Measurements from ENCODE around the gene BLTP3B. TPM values are rescaled to one million over a fixed set of nuclear protein-coding genes. Genes with fewer than 3 reads are reported as not detected.

Gene BLTP3B
- polyA plus RNA-seq, 1 experiment, result 28.9 TPM

DNA sequence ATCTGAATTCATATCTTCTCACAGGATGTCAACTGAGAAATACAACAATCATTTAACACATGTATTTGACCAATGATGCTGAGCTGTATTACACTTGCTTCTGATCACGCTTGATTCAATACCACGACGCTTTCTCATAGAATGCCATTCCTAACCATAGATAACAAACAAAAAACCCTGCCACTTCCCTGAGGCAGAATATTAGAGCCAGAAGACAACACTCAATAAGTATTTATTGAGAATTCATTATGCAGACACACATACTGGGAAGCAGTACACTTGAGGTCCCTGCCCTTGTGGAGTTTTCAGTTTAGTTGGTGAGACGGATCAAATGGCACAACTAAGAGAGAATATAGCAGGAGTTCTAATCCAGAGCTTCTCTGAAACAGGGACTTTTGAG, 32.4 kb downstream of the BLTP3B start:
- POLR2A ChIA-PET, result no interaction called here
- H3K4me3 ChIP-seq (ENCODE audit: low read depth, low read length), result no peak overlapping the region
- CTCF ChIA-PET, result no interaction called here
- no peak for DNase-seq (ENCODE audit: low read depth, low spot score)
- TF ChIP-seq, protein P1, sequence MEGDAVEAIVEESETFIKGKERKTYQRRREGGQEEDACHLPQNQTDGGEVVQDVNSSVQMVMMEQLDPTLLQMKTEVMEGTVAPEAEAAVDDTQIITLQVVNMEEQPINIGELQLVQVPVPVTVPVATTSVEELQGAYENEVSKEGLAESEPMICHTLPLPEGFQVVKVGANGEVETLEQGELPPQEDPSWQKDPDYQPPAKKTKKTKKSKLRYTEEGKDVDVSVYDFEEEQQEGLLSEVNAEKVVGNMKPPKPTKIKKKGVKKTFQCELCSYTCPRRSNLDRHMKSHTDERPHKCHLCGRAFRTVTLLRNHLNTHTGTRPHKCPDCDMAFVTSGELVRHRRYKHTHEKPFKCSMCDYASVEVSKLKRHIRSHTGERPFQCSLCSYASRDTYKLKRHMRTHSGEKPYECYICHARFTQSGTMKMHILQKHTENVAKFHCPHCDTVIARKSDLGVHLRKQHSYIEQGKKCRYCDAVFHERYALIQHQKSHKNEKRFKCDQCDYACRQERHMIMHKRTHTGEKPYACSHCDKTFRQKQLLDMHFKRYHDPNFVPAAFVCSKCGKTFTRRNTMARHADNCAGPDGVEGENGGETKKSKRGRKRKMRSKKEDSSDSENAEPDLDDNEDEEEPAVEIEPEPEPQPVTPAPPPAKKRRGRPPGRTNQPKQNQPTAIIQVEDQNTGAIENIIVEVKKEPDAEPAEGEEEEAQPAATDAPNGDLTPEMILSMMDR (IDR thresholded peaks at IDR 0.05; ENCODE audit: low read depth, low read length), result no peak
- H3K27me3 ChIP-seq (ENCODE audit: control insufficient read depth, insufficient read depth, low read length), result no peaks in the 10 kb centered on the region
- no peak overlapping the region for H3K27ac ChIP-seq (ENCODE audit: low read depth, low read length)
- peaks cover 4% of the 10 kb centered on the region; the same call in 1 of the 2 replicates for H3K9me3 ChIP-seq (ENCODE audit: control insufficient read depth, insufficient read depth, low read length)

DNA sequence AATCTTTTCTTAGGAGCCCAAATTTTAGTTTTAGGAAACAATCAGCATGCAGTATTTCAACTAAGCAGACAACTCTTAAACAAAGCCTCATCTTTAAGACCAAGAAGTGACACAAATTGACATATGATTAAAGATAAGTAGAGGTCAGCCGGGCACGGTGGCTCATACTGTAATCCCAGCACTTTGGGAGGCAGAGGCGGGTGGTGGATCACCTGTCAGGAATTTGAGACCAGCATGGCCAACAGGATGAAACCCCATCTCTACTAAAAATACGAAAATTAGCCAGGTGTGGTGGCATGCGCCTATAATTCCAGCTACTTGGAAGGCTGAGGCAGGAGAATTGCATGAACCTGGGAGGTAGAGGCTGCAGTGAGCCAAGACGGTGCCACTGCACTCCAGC, 35.8 kb downstream of the BLTP3B start:
- ChIA-PET CTCF (interaction anchor here (0.7 kb wide), 1 partner anchor 71 kb away, joined by 3 read pairs; no protein-coding TSS in a partner anchor), POLR2A (no interaction called here)
- Histone ChIP-seq H3K27ac (ENCODE audit: low read depth, low read length) (no peak overlapping the region), H3K4me3 (ENCODE audit: low read depth, low read length) (no peak overlapping the region), H3K9me3 (ENCODE audit: control insufficient read depth, insufficient read depth, low read length) (peaks cover 4% of the 10 kb centered on the region; the same call in 1 of the 2 replicates), H3K27me3 (ENCODE audit: control insufficient read depth, insufficient read depth, low read length) (no peaks in the 10 kb centered on the region)
- no peak for DNase-seq (ENCODE audit: low read depth, low spot score)
- TF ChIP-seq, protein P1 (IDR thresholded peaks at IDR 0.05; ENCODE audit: low read depth, low read length), result no peak

DNA sequence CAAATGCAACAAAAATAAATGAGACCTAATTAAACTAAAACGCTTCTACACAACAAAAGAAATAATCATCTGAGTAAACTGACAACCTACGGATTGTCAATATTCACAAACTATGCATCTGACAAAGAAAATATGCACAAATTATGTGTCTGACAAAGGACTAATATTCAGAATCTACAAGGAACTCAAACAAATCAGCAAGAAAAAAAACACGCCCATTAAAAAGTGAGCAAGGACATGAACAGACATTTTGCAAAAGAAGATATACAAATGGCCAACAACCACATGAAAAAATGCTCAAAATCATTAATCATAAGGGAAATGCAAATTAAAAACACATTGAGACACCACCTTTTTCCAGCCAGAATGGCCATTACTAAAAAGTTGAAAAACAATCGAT, 37.0 kb downstream of the BLTP3B start:
- CTCF ChIA-PET, result no interaction called here
- peaks cover 4% of the 10 kb centered on the region; the same call in 1 of the 2 replicates for H3K9me3 ChIP-seq (ENCODE audit: control insufficient read depth, insufficient read depth, low read length)
- H3K27ac ChIP-seq (ENCODE audit: low read depth, low read length), result no peak overlapping the region
- H3K4me3 ChIP-seq (ENCODE audit: low read depth, low read length), result no peak overlapping the region
- TF ChIP-seq, protein P1 (IDR thresholded peaks at IDR 0.05; ENCODE audit: low read depth, low read length), result no peak
- H3K27me3 ChIP-seq (ENCODE audit: control insufficient read depth, insufficient read depth, low read length), result no peaks in the 10 kb centered on the region
- no peak for DNase-seq (ENCODE audit: low read depth, low spot score)
- POLR2A ChIA-PET, result no interaction called here

DNA sequence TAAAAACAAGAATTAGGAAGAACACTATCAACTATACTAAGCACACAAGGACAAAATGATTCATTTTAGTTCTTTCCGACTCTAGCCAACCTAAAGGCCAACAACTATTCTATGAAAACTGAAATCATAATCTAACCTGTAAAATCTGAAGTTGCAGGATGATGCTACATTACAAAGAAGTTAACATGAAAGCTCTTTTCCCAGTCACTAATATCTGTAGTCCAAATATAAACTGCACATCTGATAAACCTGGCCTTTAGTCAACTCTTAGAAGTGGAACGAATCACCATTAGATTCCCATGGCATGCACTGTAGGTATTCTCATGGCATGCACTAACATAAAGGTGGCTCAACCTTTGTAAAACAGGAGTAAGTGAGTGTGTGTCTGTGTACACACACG, 41.7 kb downstream of the BLTP3B start:
- ChIA-PET CTCF (interaction anchor here (1.0 to 1.2 kb wide), 2 partner anchors 9 to 134 kb away, joined by 3 to 4 read pairs; no protein-coding TSS in a partner anchor), POLR2A (no interaction called here)
- no peak overlapping the region for H3K4me3 ChIP-seq (ENCODE audit: low read depth, low read length)
- no peak overlapping the region for H3K27ac ChIP-seq (ENCODE audit: low read depth, low read length)
- H3K27me3 ChIP-seq (ENCODE audit: control insufficient read depth, insufficient read depth, low read length), result no peaks in the 10 kb centered on the region
- TF ChIP-seq, protein P1 (IDR thresholded peaks at IDR 0.05; ENCODE audit: low read depth, low read length), result no peak
- H3K9me3 ChIP-seq (ENCODE audit: control insufficient read depth, insufficient read depth, low read length), result no peaks in the 10 kb centered on the region
- no peak for DNase-seq (ENCODE audit: low read depth, low spot score)

Small RNAs within 50 kb of the gene (small RNA-seq; reads per million reads assigned to genes)
- gene MIR1827 (ENCODE audit: insufficient read length, low read depth) (not detected), gene RN7SL176P (ENCODE audit: insufficient read length, low read depth) (not detected)

Other genes starting within 250 kb of the BLTP3B start
- 0.17 and 0.22 TPM in 2 replicates for gene ANKS1B, start 157.9 kb downstream of the BLTP3B start, polyA plus RNA-seq (2011; rRNA removed)
- 15.2 and 23.8 TPM in 2 replicates for gene ACTR6, start 57.9 kb upstream of the BLTP3B start, polyA plus RNA-seq (2011; rRNA removed)
- 0.76 and 1.3 TPM in 2 replicates for gene DEPDC4, start 124.2 kb upstream of the BLTP3B start, polyA plus RNA-seq (2011; rRNA removed)
- gene SCYL2, start 124.3 kb upstream of the BLTP3B start, polyA plus RNA-seq (2011; rRNA removed), result 35.4 and 50.3 TPM in 2 replicates
- not detected in 2 replicates for gene SLC17A8, start 214.2 kb upstream of the BLTP3B start, polyA plus RNA-seq (2011; rRNA removed)

Measured in AG04450 (cell line).